Fibroblast of mammary gland (primary cell): ENCODE results near the gene DGKG.

Source experiments
- DNase-seq: peaks from one replicate; pipeline ENCODE4 v3.0.0-alpha.2; 2010; ENCODE audit warnings: low read depth
- H3K4me3 ChIP-seq: 2 replicates; pipeline ENCODE4 v1.5.1; 2011; ENCODE audit warnings: low read depth, mild to moderate bottlenecking, low read length, moderate library complexity; ENCODE audit not compliant: control insufficient read depth
- CTCF ChIP-seq: conservative IDR thresholded peaks from 2 replicates; pipeline ENCODE4 v1.5.1; 2011; ENCODE audit warnings: low read depth, low read length, inconsistent platforms; ENCODE audit not compliant: control insufficient read depth, insufficient read depth

DGKG gene

GRCh38 chr3:186273586-186273985, 88.4 kb downstream of the DGKG start:
- DNase-seq: no peak
- TF ChIP-seq CTCF: no peak
- no peak overlapping the region for H3K4me3 ChIP-seq

- TF ChIP-seq CTCF: no peak
- H3K4me3 ChIP-seq: no peak overlapping the region
- no peak for DNase-seq
Observed at GRCh38 chr3:186270701-186271100, 91.3 kb downstream of the DGKG start.

GRCh38 chr3:186268616-186269448, 93.2 kb downstream of the DGKG start:
- peak; percentile 40 for TF ChIP-seq CTCF
- peak; percentile 37 for DNase-seq

GRCh38 chr3:186267758-186268157, 94.3 kb downstream of the DGKG start:
- no peak for TF ChIP-seq CTCF
- H3K4me3 ChIP-seq: no peak overlapping the region
- DNase-seq: no peak

More at GRCh38 chr3:186268616-186269448, 93.2 kb downstream of the DGKG start:
- no peak overlapping the region for H3K4me3 ChIP-seq

- no peak for TF ChIP-seq CTCF
- H3K4me3 ChIP-seq: no peak overlapping the region
- no peak for DNase-seq
Observed at GRCh38 chr3:186264608-186265400, 97.2 kb downstream of the DGKG start.

GRCh38 chr3:186261638-186262037, 100.4 kb downstream of the DGKG start:
- TF ChIP-seq CTCF: peak; percentile 26
- DNase-seq: peak; percentile 27
- H3K4me3 ChIP-seq: no peak overlapping the region
